LNCaP clone FGC (cell line): ENCODE data around the gene MYORG.
A peak's percentile ranks its signal among the peaks of the same experiment; 100 is the strongest.

Source experiments
- DNase-seq: peaks from one replicate; pipeline ENCODE4 v3.0.0-alpha.2; 2011; ENCODE audit warnings: low read depth
- H3K4me3 ChIP-seq: 2 replicates; pipeline ENCODE4 v1.5.1; 2011; ENCODE audit warnings: mild to moderate bottlenecking, low read depth, low read length, control low read depth
- CTCF ChIP-seq: IDR thresholded peaks from 2 replicates; pipeline ENCODE4 v1.5.1; 2012; ENCODE audit warnings: mild to moderate bottlenecking; ENCODE audit not compliant: control insufficient read depth, insufficient read depth; ENCODE audit errors: extremely low read depth

The MYORG gene

GRCh38 chr9:34408173-34408572, 31.5 kb upstream of the MYORG start:
- no peak overlapping the region for H3K4me3 ChIP-seq
- DNase-seq: no peak
- no peak for TF ChIP-seq CTCF

- no peak overlapping the region for H3K4me3 ChIP-seq
- no peak for DNase-seq
- no peak for TF ChIP-seq CTCF
Observed at GRCh38 chr9:34406219-34406618, 29.5 kb upstream of the MYORG start.

GRCh38 chr9:34405719-34406118, 29.0 kb upstream of the MYORG start:
- no peak overlapping the region for H3K4me3 ChIP-seq
- no peak for DNase-seq
- no peak for TF ChIP-seq CTCF

GRCh38 chr9:34403554-34404380, 27.1 kb upstream of the MYORG start:
- no peak overlapping the region for H3K4me3 ChIP-seq
- peak; percentile 95 for TF ChIP-seq CTCF
- DNase-seq: no peak

GRCh38 chr9:34400686-34401602, 24.2 kb upstream of the MYORG start:
- TF ChIP-seq CTCF: no peak
- DNase-seq: no peak
- H3K4me3 ChIP-seq: no peak overlapping the region

GRCh38 chr9:34400275-34400674, 23.6 kb upstream of the MYORG start:
- TF ChIP-seq CTCF: no peak
- DNase-seq: no peak

More at GRCh38 chr9:34400275-34400674, 23.6 kb upstream of the MYORG start:
- no peak overlapping the region for H3K4me3 ChIP-seq
